GM12864 (cell line): Measurements from ENCODE around the gene C7.

ENCODE experiments used
- DNase-seq: peaks from one replicate; pipeline ENCODE4 v3.0.0-alpha.2; 2011; ENCODE audit warnings: low read depth
- H3K4me3 ChIP-seq: 2 replicates; pipeline ENCODE4 v1.5.1; 2011; ENCODE audit warnings: mild to moderate bottlenecking, low read depth, low read length, control low read depth
- CTCF ChIP-seq: IDR thresholded peaks from 2 replicates; pipeline ENCODE4 v1.5.1; 2011; ENCODE audit warnings: low read depth, mild to moderate bottlenecking, moderate library complexity, low read length, control low read depth, inconsistent platforms; ENCODE audit errors: missing control alignments

The C7 gene

GRCh38 chr5:40904994-40905306 is 4.3 kb upstream of the C7 start:
- H3K4me3 ChIP-seq, result no peak overlapping the region
- DNase-seq, result no peak
- no peak for TF ChIP-seq CTCF

- TF ChIP-seq CTCF, result no peak
- DNase-seq, result no peak
Observed at GRCh38 chr5:40906351-40906751, 2.9 kb upstream of the C7 start.

GRCh38 chr5:40909723-40910122 is 426 bp downstream of the C7 start:
- no peak for TF ChIP-seq CTCF
- H3K4me3 ChIP-seq, result no peak overlapping the region
- DNase-seq, result no peak

More at GRCh38 chr5:40906351-40906751, 2.9 kb upstream of the C7 start:
- no peak overlapping the region for H3K4me3 ChIP-seq

GRCh38 chr5:40911266-40911665 is 2.0 kb downstream of the C7 start:
- H3K4me3 ChIP-seq, result no peak overlapping the region
- no peak for TF ChIP-seq CTCF
- no peak for DNase-seq

GRCh38 chr5:40914835-40915234 is 5.5 kb downstream of the C7 start:
- DNase-seq, result no peak
- no peak overlapping the region for H3K4me3 ChIP-seq
- no peak for TF ChIP-seq CTCF

- no peak for TF ChIP-seq CTCF
- H3K4me3 ChIP-seq, result no peak overlapping the region
- no peak for DNase-seq
Observed at GRCh38 chr5:40915341-40915926, 6.1 kb downstream of the C7 start.

GRCh38 chr5:40916226-40916625 is 6.9 kb downstream of the C7 start:
- H3K4me3 ChIP-seq, result no peak overlapping the region
- DNase-seq, result no peak
- no peak for TF ChIP-seq CTCF
